HL-60 (cell line): Measurements from ENCODE around the gene SUMF1.

Experiments
- DNase-seq, 2 experiments: peaks; one replicate each; pipeline ENCODE4 v3.0.0-alpha.2; 2010 to 2020; ENCODE audit warnings: low read depth in 1 of 2, low spot score in 1 of 2
- H3K27ac ChIP-seq: fragments of 250-450 bp; sonication (Bioruptor Pico); replicated peaks from 2 replicates; pipeline ENCODE4 v1.5.1; 2020; ENCODE audit warnings: mild to moderate bottlenecking, moderate library complexity
- H3K27me3 ChIP-seq: fragments of 250-450 bp; sonication (Bioruptor Pico); 2 replicates; pipeline ENCODE4 v1.5.1; 2021; ENCODE audit warnings: mild to moderate bottlenecking, moderate library complexity; ENCODE audit not compliant: insufficient read depth, poor library complexity, severe bottlenecking
- H3K4me3 ChIP-seq: replicated peaks from 2 replicates; pipeline ENCODE4 v1.5.1; 2011; ENCODE audit warnings: mild to moderate bottlenecking, control low read depth, low read length; ENCODE audit not compliant: insufficient read depth
- GABPA ChIP-seq: IDR thresholded peaks from 2 replicates; pipeline ENCODE4 v1.6.1; 2012; ENCODE audit warnings: low read depth
- POLR2AphosphoS5 ChIP-seq: IDR thresholded peaks from 2 replicates; pipeline ENCODE4 v1.6.1; 2012; ENCODE audit warnings: low read depth
- SPI1 ChIP-seq: IDR thresholded peaks from 2 replicates; pipeline ENCODE4 v1.6.1; 2012; ENCODE audit warnings: low read depth, mild to moderate bottlenecking, borderline replicate concordance
- TF ChIP-seq, protein P1 (sequence below): IDR thresholded peaks from one replicate; pipeline ENCODE4 v1.5.1; 2011; ENCODE audit warnings: low read length, control low read depth, inconsistent platforms; ENCODE audit not compliant: insufficient read depth
- TF ChIP-seq, protein P2 (sequence below): IDR thresholded peaks from 2 replicates; pipeline ENCODE4 v1.6.1; 2012; ENCODE audit warnings: low read depth; ENCODE audit not compliant: insufficient replicate concordance

Gene SUMF1

DNA sequence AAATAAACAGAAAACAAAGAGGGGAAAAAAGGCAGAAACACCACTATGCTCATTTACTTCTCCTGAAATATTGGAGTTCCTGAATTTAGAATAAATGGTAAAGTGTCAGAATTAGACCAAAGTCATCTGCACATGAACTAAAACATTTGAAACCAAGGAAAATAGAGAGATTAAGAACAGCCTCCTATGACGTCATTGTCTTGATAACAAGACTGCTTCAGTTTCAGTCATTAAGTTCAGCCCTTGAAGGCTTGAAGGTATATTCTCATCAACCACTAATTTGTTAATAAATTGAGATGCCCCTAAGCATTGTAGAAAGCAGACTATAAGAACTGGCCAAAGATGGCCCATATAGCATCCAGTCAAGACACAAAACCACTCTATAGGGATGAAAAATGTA, 2.5 kb downstream of the SUMF1 start:
- H3K27me3 ChIP-seq, result no peaks in the 10 kb centered on the region
- DNase-seq, result no peak
- H3K27ac ChIP-seq, result no peak overlapping the region
- no peak for TF ChIP-seq SPI1
- TF ChIP-seq POLR2AphosphoS5, result no peak
- TF ChIP-seq, protein P1, sequence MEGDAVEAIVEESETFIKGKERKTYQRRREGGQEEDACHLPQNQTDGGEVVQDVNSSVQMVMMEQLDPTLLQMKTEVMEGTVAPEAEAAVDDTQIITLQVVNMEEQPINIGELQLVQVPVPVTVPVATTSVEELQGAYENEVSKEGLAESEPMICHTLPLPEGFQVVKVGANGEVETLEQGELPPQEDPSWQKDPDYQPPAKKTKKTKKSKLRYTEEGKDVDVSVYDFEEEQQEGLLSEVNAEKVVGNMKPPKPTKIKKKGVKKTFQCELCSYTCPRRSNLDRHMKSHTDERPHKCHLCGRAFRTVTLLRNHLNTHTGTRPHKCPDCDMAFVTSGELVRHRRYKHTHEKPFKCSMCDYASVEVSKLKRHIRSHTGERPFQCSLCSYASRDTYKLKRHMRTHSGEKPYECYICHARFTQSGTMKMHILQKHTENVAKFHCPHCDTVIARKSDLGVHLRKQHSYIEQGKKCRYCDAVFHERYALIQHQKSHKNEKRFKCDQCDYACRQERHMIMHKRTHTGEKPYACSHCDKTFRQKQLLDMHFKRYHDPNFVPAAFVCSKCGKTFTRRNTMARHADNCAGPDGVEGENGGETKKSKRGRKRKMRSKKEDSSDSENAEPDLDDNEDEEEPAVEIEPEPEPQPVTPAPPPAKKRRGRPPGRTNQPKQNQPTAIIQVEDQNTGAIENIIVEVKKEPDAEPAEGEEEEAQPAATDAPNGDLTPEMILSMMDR, result no peak
- TF ChIP-seq, protein P2, sequence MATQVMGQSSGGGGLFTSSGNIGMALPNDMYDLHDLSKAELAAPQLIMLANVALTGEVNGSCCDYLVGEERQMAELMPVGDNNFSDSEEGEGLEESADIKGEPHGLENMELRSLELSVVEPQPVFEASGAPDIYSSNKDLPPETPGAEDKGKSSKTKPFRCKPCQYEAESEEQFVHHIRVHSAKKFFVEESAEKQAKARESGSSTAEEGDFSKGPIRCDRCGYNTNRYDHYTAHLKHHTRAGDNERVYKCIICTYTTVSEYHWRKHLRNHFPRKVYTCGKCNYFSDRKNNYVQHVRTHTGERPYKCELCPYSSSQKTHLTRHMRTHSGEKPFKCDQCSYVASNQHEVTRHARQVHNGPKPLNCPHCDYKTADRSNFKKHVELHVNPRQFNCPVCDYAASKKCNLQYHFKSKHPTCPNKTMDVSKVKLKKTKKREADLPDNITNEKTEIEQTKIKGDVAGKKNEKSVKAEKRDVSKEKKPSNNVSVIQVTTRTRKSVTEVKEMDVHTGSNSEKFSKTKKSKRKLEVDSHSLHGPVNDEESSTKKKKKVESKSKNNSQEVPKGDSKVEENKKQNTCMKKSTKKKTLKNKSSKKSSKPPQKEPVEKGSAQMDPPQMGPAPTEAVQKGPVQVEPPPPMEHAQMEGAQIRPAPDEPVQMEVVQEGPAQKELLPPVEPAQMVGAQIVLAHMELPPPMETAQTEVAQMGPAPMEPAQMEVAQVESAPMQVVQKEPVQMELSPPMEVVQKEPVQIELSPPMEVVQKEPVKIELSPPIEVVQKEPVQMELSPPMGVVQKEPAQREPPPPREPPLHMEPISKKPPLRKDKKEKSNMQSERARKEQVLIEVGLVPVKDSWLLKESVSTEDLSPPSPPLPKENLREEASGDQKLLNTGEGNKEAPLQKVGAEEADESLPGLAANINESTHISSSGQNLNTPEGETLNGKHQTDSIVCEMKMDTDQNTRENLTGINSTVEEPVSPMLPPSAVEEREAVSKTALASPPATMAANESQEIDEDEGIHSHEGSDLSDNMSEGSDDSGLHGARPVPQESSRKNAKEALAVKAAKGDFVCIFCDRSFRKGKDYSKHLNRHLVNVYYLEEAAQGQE, result no peak
- TF ChIP-seq GABPA, result no peak
- H3K4me3 ChIP-seq, result no peak overlapping the region

DNA sequence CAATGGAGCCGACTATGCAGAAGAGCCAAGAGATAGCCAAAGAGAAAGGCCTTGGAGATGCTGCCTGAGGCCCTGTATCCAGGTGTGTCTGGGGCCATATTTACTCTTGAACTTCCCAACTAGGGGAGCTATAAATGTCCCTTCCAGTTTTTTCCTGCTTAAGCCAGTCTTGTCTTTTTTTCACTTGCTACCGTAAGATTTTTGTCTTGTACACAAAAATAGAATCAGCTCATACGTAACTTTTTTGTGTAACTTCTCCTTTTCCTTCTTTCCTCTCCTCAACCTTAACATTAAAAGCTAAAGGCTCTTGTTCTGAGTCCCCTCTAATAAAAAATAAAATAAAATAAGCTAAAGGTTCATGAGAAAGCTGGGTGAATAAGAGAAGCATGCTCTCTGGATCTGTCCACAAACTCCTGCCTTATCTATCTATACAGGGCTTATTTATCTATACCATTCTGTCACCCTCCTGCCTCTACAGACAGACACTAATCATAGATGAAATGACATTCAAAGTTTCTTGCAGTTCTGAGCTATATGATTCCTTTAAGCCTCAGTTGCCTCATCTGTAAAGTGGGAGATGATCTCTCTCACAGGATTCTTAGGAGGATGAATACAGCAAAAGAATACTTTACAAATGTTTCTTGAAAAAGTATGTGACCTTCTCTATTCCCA, 4.6 kb downstream of the SUMF1 start:
- Histone ChIP-seq H3K4me3 (no peak overlapping the region), H3K27ac (peak overlapping the region; percentile 50), H3K27me3 (no peaks in the 10 kb centered on the region)
- TF ChIP-seq, protein P2, result no peak
- TF ChIP-seq SPI1 (no peak), POLR2AphosphoS5 (no peak), GABPA (no peak)
- TF ChIP-seq, protein P1, result no peak
- no peak for DNase-seq

DNA sequence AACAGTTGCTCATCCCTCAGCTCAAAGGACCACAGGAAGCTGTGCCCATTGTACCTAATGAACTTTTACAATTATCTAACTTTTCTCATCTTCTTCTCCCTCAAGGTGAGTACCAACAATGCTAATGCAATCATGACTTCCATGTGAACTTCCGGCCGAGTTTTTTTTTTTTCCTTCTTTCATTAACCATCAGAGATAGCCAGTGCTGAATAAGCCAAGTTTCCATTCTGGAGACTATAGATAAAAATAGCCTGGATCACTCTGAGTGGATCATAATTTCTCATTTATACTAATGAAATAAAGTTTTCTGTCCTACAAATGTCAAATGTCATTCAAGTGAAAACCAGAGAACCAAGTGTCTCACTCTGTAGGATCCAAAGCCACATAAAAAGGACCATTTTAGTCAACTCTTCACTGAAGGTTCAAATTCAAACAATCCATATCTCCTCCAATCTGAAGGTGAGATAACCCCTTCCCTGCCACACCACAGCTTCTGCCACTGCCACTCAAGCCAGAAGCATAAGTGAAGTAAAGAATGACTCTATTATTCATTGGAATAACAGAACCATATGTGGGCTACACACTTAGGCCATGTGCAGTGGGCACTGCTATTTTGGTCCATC, 5.5 kb downstream of the SUMF1 start:
- TF ChIP-seq SPI1 (no peak), POLR2AphosphoS5 (no peak), GABPA (no peak)
- TF ChIP-seq, protein P1, result no peak
- TF ChIP-seq, protein P2, result no peak
- Histone ChIP-seq H3K27me3 (no peaks in the 10 kb centered on the region), H3K4me3 (no peak overlapping the region), H3K27ac (no peak overlapping the region; the same call in 1 of the 2 replicates)
- no peak for DNase-seq
